ENCODE measurements around the gene CHMP1A. TPM values are rescaled to one million over a fixed set of nuclear protein-coding genes. Genes with fewer than 3 reads are reported as not detected.

Gene CHMP1A
- total RNA-seq, 1 experiment from 2014 or later, result 158 TPM

DNA sequence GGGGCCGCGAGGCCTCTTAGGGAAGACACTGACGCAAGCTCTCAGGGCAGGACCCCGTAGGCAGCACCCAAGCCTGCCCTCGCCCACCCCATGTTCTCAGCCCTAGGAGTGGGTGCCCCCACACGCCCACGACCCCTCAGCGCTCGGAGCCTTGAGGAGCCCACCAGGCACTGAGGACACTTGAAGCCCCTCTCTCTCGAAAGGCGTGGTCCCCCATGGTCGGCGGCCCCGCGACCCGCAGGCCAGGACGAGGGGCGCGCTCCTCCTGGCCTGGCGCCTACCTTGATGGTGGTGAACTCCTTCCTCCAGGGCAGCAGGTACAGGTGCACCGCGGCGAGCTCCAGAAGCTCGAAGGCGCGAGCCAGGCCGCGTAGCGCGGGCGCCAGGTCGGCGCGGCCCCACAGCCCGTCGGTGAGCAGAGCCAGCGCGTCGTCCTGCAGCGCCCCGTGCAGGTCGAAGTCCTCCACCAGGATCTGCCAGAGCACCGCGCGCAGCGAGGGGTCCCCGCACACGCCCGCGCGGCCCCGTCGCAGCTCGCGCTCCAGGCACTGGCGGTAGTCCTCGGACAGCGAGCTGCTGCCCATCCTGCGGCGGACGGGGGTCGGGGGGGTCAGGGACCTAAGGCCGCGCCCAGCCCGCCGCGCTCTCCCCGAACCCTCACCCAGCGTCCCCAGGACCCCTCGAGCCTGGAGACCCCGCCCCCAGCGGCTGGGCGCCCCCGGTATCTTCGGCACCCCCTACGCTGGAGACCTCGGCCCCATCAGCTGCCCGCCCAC, 43.3 kb upstream of the CHMP1A start:
- peak overlapping the region; percentile 76 to 90 for H3K4me3 ChIP-seq (replicated peaks in 1 of 2; ENCODE audit: low read depth in 1 of 2, low read length in 2 of 2)
- intact Hi-C loops (cut with micrococcal nuclease), result loop anchor here (1.0 kb wide), 2 partner anchors 15 to 92 kb away; partner anchors contain the start of gene CDK10
- ATAC-seq, result peak; percentile 32
- H3K9me2 ChIP-seq (ENCODE audit: insufficient read depth), result no peaks in the 10 kb centered on the region
- no peak for DNase-seq (ENCODE audit: low read depth, low spot score)
- no peaks in the 10 kb centered on the region for H3K9me3 ChIP-seq (ENCODE audit: control insufficient read depth in 1 of 2, insufficient read depth in 1 of 2, low read depth in 1 of 2, low read length in 2 of 2)
- ChIA-PET RAD21 (ENCODE audit: low non-redundant PET in 1 of 2, low total read pairs in 2 of 2, uncharacterized antibody in 2 of 2, unreplicated experiment in 2 of 2) (interaction anchor here in 1 of 2 experiments (0.9 to 1.2 kb wide), 2 partner anchors 20 to 22 kb away, joined by 4 read pairs; partner anchors contain the start of gene VPS9D1), CTCF (interaction anchor here (0.9 to 2.8 kb wide), 16 partner anchors 9 to 222 kb away, joined by 3 to 20 read pairs (median 5); partner anchors contain the start of genes CDK10, CHMP1A, SPATA33 and TCF25), POLR2A (interaction anchor here (0.6 to 2.0 kb wide), 16 partner anchors 8 to 222 kb away, joined by 3 to 7 read pairs (median 3); partner anchors contain the start of genes CDK10, CHMP1A, FANCA and SPATA33)
- H4K20me1 ChIP-seq (ENCODE audit: insufficient read depth), result peaks cover 3% of the 10 kb centered on the region; the same call in 1 of the 2 replicates
- peak overlapping the region; percentile 85 for H3K9ac ChIP-seq (ENCODE audit: low read length)
- peak overlapping the region; percentile 88 for H3K27ac ChIP-seq (ENCODE audit: low read depth, low read length)
- BruUV-seq (replicated peaks), result TSS peak; percentile 42
- peaks cover 18 to 32% of the 10 kb centered on the region in 2 experiments for H3K4me1 ChIP-seq (ENCODE audit: control insufficient read depth in 1 of 2, insufficient read depth in 2 of 2, low read length in 2 of 2)
- TF ChIP-seq, protein P1, sequence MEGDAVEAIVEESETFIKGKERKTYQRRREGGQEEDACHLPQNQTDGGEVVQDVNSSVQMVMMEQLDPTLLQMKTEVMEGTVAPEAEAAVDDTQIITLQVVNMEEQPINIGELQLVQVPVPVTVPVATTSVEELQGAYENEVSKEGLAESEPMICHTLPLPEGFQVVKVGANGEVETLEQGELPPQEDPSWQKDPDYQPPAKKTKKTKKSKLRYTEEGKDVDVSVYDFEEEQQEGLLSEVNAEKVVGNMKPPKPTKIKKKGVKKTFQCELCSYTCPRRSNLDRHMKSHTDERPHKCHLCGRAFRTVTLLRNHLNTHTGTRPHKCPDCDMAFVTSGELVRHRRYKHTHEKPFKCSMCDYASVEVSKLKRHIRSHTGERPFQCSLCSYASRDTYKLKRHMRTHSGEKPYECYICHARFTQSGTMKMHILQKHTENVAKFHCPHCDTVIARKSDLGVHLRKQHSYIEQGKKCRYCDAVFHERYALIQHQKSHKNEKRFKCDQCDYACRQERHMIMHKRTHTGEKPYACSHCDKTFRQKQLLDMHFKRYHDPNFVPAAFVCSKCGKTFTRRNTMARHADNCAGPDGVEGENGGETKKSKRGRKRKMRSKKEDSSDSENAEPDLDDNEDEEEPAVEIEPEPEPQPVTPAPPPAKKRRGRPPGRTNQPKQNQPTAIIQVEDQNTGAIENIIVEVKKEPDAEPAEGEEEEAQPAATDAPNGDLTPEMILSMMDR (IDR thresholded peaks at IDR 0.05 in 2 of 3, conservative IDR thresholded peaks at IDR 0.05 in 1 of 3; ENCODE audit: borderline replicate concordance in 1 of 3, insufficient read depth in 1 of 3, low read depth in 2 of 3, low read length in 2 of 3), result peak in 2 of 3 experiments; percentile 34 to 43; a peak in 4 of 6 replicates
- TF ChIP-seq, protein P2, sequence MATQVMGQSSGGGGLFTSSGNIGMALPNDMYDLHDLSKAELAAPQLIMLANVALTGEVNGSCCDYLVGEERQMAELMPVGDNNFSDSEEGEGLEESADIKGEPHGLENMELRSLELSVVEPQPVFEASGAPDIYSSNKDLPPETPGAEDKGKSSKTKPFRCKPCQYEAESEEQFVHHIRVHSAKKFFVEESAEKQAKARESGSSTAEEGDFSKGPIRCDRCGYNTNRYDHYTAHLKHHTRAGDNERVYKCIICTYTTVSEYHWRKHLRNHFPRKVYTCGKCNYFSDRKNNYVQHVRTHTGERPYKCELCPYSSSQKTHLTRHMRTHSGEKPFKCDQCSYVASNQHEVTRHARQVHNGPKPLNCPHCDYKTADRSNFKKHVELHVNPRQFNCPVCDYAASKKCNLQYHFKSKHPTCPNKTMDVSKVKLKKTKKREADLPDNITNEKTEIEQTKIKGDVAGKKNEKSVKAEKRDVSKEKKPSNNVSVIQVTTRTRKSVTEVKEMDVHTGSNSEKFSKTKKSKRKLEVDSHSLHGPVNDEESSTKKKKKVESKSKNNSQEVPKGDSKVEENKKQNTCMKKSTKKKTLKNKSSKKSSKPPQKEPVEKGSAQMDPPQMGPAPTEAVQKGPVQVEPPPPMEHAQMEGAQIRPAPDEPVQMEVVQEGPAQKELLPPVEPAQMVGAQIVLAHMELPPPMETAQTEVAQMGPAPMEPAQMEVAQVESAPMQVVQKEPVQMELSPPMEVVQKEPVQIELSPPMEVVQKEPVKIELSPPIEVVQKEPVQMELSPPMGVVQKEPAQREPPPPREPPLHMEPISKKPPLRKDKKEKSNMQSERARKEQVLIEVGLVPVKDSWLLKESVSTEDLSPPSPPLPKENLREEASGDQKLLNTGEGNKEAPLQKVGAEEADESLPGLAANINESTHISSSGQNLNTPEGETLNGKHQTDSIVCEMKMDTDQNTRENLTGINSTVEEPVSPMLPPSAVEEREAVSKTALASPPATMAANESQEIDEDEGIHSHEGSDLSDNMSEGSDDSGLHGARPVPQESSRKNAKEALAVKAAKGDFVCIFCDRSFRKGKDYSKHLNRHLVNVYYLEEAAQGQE (IDR thresholded peaks at IDR 0.05; ENCODE audit: low read depth), result no peak
- H3K79me2 ChIP-seq (ENCODE audit: insufficient read depth, low read length), result peaks cover 24% of the 10 kb centered on the region
- H3K27me3 ChIP-seq (ENCODE audit: insufficient read depth, low read length), result no peaks in the 10 kb centered on the region
- H3K36me3 ChIP-seq (ENCODE audit: control insufficient read depth in 1 of 2, insufficient read depth in 2 of 2, low read length in 2 of 2), result peaks cover 6 to 12% of the 10 kb centered on the region in 2 experiments; a peak in 2 of 4 replicates
- H2AFZ ChIP-seq (ENCODE audit: low read depth, low read length, poor library complexity, severe bottlenecking), result no peak overlapping the region
- peak overlapping the region; percentile 98 for H3K4me2 ChIP-seq (ENCODE audit: low read length)

Data from HCT116 (cell line).